ENCODE measurements around the gene RHCG.

Gene RHCG

GRCh38 chr15:89533861-89534544, 37.6 kb upstream of the RHCG start:
- no peak overlapping the region for H2BK5ac ChIP-seq (ENCODE audit: low read depth, low read length, poor library complexity, severe bottlenecking)
- no peak overlapping the region for H3K4ac ChIP-seq (ENCODE audit: low read depth in 1 of 2, low read length in 2 of 2)
- H3K23ac ChIP-seq (ENCODE audit: low read length in 2 of 2): no peak overlapping the region
- no peak overlapping the region for H2BK12ac ChIP-seq (ENCODE audit: low read length in 2 of 2)
- no peak for DNase-seq
- H3K9me3 ChIP-seq (ENCODE audit: control insufficient read depth, low read length): peaks cover 5% of the 10 kb centered on the region
- no peak overlapping the region for H3K14ac ChIP-seq (ENCODE audit: low read length in 2 of 2)
- no peak overlapping the region for H4K8ac ChIP-seq (ENCODE audit: low read length)
- 80% methylated on average over 3 of the region's 4 CpGs for WGBS
- no peak overlapping the region for H4K91ac ChIP-seq (ENCODE audit: low read length)
- H3K4me1 ChIP-seq (ENCODE audit: control insufficient read depth, insufficient read depth, low read depth, low read length): no peaks in the 10 kb centered on the region
- no peaks in the 10 kb centered on the region for H3K36me3 ChIP-seq (ENCODE audit: control insufficient read depth in 1 of 2, insufficient read depth in 2 of 2, low read depth in 1 of 2, low read length in 2 of 2)
- no peak overlapping the region for H3K4me2 ChIP-seq (ENCODE audit: low read length, poor library complexity, severe bottlenecking)
- no peak overlapping the region for H3K27ac ChIP-seq (ENCODE audit: low read length, poor library complexity, severe bottlenecking)
- H3K18ac ChIP-seq (ENCODE audit: low read depth in 1 of 2, low read length in 2 of 2): no peak overlapping the region
- H2AK5ac ChIP-seq (ENCODE audit: low read length, severe bottlenecking): no peak overlapping the region
- no peaks in the 10 kb centered on the region for H3K79me1 ChIP-seq (replicated peaks; ENCODE audit: low read length, poor library complexity, severe bottlenecking)
- no peak overlapping the region for H2BK120ac ChIP-seq (ENCODE audit: low read depth, low read length)
- peaks cover 0 to 11% of the 10 kb centered on the region in 2 experiments for H3K27me3 ChIP-seq (ENCODE audit: control insufficient read depth in 1 of 2, insufficient read depth in 1 of 2, low read length in 2 of 2)
- H3K9ac ChIP-seq (ENCODE audit: low read length): no peak overlapping the region
- no peak overlapping the region for H3K4me3 ChIP-seq (ENCODE audit: insufficient read depth in 1 of 2, low read depth in 1 of 2, low read length in 2 of 2)
- H2BK15ac ChIP-seq (ENCODE audit: low read depth, poor library complexity, severe bottlenecking): no peak overlapping the region
- no peak overlapping the region for H2AFZ ChIP-seq (ENCODE audit: low read depth, low read length)

- WGBS: 62% methylated on average over 6 of the region's 6 CpGs
- H4K91ac ChIP-seq (ENCODE audit: low read length): no peak overlapping the region
- no peaks in the 10 kb centered on the region for H3K4me1 ChIP-seq (ENCODE audit: control insufficient read depth, insufficient read depth, low read depth, low read length)
These were observed 35.6 kb upstream of the RHCG start for GRCh38 chr15:89531796-89532537.

GRCh38 chr15:89530976-89531375, 34.6 kb upstream of the RHCG start:
- no peak overlapping the region for H2AFZ ChIP-seq (ENCODE audit: low read depth, low read length)
- H3K18ac ChIP-seq (ENCODE audit: low read depth in 1 of 2, low read length in 2 of 2): no peak overlapping the region
- no peak overlapping the region for H3K23ac ChIP-seq (ENCODE audit: low read length in 2 of 2)
- H3K4ac ChIP-seq (ENCODE audit: low read depth in 1 of 2, low read length in 2 of 2): no peak overlapping the region
- no peaks in the 10 kb centered on the region for H3K36me3 ChIP-seq (ENCODE audit: control insufficient read depth in 1 of 2, insufficient read depth in 2 of 2, low read depth in 1 of 2, low read length in 2 of 2)
- H3K4me1 ChIP-seq (ENCODE audit: control insufficient read depth, insufficient read depth, low read depth, low read length): no peaks in the 10 kb centered on the region
- H3K27me3 ChIP-seq (ENCODE audit: control insufficient read depth in 1 of 2, insufficient read depth in 1 of 2, low read length in 2 of 2): peaks cover 10 to 23% of the 10 kb centered on the region in 2 experiments
- H3K14ac ChIP-seq (ENCODE audit: low read length in 2 of 2): no peak overlapping the region
- no peak overlapping the region for H3K4me3 ChIP-seq (ENCODE audit: insufficient read depth in 1 of 2, low read depth in 1 of 2, low read length in 2 of 2)
- no peaks in the 10 kb centered on the region for H3K9me3 ChIP-seq (ENCODE audit: control insufficient read depth, low read length)
- no peak overlapping the region for H2BK12ac ChIP-seq (ENCODE audit: low read length in 2 of 2)
- no peak overlapping the region for H2AK5ac ChIP-seq (ENCODE audit: low read length, severe bottlenecking)
- H3K4me2 ChIP-seq (ENCODE audit: low read length, poor library complexity, severe bottlenecking): no peak overlapping the region
- WGBS: 72% methylated on average over 5 of the region's 5 CpGs
- no peak overlapping the region for H2BK120ac ChIP-seq (ENCODE audit: low read depth, low read length)
- H4K91ac ChIP-seq (ENCODE audit: low read length): no peak overlapping the region
- no peak overlapping the region for H4K8ac ChIP-seq (ENCODE audit: low read length)
- H3K27ac ChIP-seq (ENCODE audit: low read length, poor library complexity, severe bottlenecking): no peak overlapping the region
- no peaks in the 10 kb centered on the region for H3K79me1 ChIP-seq (replicated peaks; ENCODE audit: low read length, poor library complexity, severe bottlenecking)
- no peak overlapping the region for H3K9ac ChIP-seq (ENCODE audit: low read length)
- no peak overlapping the region for H2BK15ac ChIP-seq (ENCODE audit: low read depth, poor library complexity, severe bottlenecking)
- no peak for DNase-seq
- H2BK5ac ChIP-seq (ENCODE audit: low read depth, low read length, poor library complexity, severe bottlenecking): no peak overlapping the region

More at GRCh38 chr15:89531796-89532537, 35.6 kb upstream of the RHCG start:
- Histone ChIP-seq H3K18ac (ENCODE audit: low read depth in 1 of 2, low read length in 2 of 2) (no peak overlapping the region), H2BK5ac (ENCODE audit: low read depth, low read length, poor library complexity, severe bottlenecking) (no peak overlapping the region), H3K9ac (ENCODE audit: low read length) (no peak overlapping the region), H4K8ac (ENCODE audit: low read length) (no peak overlapping the region), H2AK5ac (ENCODE audit: low read length, severe bottlenecking) (no peak overlapping the region), H2BK120ac (ENCODE audit: low read depth, low read length) (no peak overlapping the region), H3K79me1 (replicated peaks; ENCODE audit: low read length, poor library complexity, severe bottlenecking) (no peaks in the 10 kb centered on the region), H3K4me3 (ENCODE audit: insufficient read depth in 1 of 2, low read depth in 1 of 2, low read length in 2 of 2) (no peak overlapping the region), H3K27ac (ENCODE audit: low read length, poor library complexity, severe bottlenecking) (no peak overlapping the region), H3K9me3 (ENCODE audit: control insufficient read depth, low read length) (no peaks in the 10 kb centered on the region), H3K4me2 (ENCODE audit: low read length, poor library complexity, severe bottlenecking) (no peak overlapping the region), H2AFZ (ENCODE audit: low read depth, low read length) (no peak overlapping the region), H3K14ac (ENCODE audit: low read length in 2 of 2) (no peak overlapping the region), H3K4ac (ENCODE audit: low read depth in 1 of 2, low read length in 2 of 2) (no peak overlapping the region), H3K27me3 (ENCODE audit: control insufficient read depth in 1 of 2, insufficient read depth in 1 of 2, low read length in 2 of 2) (peaks cover 4 to 21% of the 10 kb centered on the region in 2 experiments), H3K36me3 (ENCODE audit: control insufficient read depth in 1 of 2, insufficient read depth in 2 of 2, low read depth in 1 of 2, low read length in 2 of 2) (no peaks in the 10 kb centered on the region), H3K23ac (ENCODE audit: low read length in 2 of 2) (no peak overlapping the region), H2BK15ac (ENCODE audit: low read depth, poor library complexity, severe bottlenecking) (no peak overlapping the region), H2BK12ac (ENCODE audit: low read length in 2 of 2) (no peak overlapping the region)
- DNase-seq: no peak

GRCh38 chr15:89528757-89529352, 32.5 kb upstream of the RHCG start:
- 75% methylated on average over 4 of the region's 6 CpGs for WGBS
- Histone ChIP-seq H2AFZ (ENCODE audit: low read depth, low read length) (no peak overlapping the region), H3K9ac (ENCODE audit: low read length) (no peak overlapping the region), H3K18ac (ENCODE audit: low read depth in 1 of 2, low read length in 2 of 2) (no peak overlapping the region), H2BK15ac (ENCODE audit: low read depth, poor library complexity, severe bottlenecking) (no peak overlapping the region), H2AK5ac (ENCODE audit: low read length, severe bottlenecking) (no peak overlapping the region), H3K27ac (ENCODE audit: low read length, poor library complexity, severe bottlenecking) (no peak overlapping the region), H3K4me2 (ENCODE audit: low read length, poor library complexity, severe bottlenecking) (no peak overlapping the region), H3K4me3 (ENCODE audit: insufficient read depth in 1 of 2, low read depth in 1 of 2, low read length in 2 of 2) (no peak overlapping the region), H3K36me3 (ENCODE audit: control insufficient read depth in 1 of 2, insufficient read depth in 2 of 2, low read depth in 1 of 2, low read length in 2 of 2) (no peaks in the 10 kb centered on the region), H2BK12ac (ENCODE audit: low read length in 2 of 2) (no peak overlapping the region), H2BK120ac (ENCODE audit: low read depth, low read length) (no peak overlapping the region), H4K8ac (ENCODE audit: low read length) (no peak overlapping the region), H3K4me1 (ENCODE audit: control insufficient read depth, insufficient read depth, low read depth, low read length) (no peaks in the 10 kb centered on the region), H3K9me3 (ENCODE audit: control insufficient read depth, low read length) (no peaks in the 10 kb centered on the region), H4K91ac (ENCODE audit: low read length) (no peak overlapping the region), H3K14ac (ENCODE audit: low read length in 2 of 2) (no peak overlapping the region), H3K4ac (ENCODE audit: low read depth in 1 of 2, low read length in 2 of 2) (no peak overlapping the region), H3K23ac (ENCODE audit: low read length in 2 of 2) (no peak overlapping the region), H3K79me1 (replicated peaks; ENCODE audit: low read length, poor library complexity, severe bottlenecking) (no peaks in the 10 kb centered on the region), H3K27me3 (ENCODE audit: control insufficient read depth in 1 of 2, insufficient read depth in 1 of 2, low read length in 2 of 2) (peaks cover 14 to 43% of the 10 kb centered on the region in 2 experiments), H2BK5ac (ENCODE audit: low read depth, low read length, poor library complexity, severe bottlenecking) (no peak overlapping the region)
- DNase-seq: no peak
